ENCODE results near the gene COPA.

The COPA gene

DNA sequence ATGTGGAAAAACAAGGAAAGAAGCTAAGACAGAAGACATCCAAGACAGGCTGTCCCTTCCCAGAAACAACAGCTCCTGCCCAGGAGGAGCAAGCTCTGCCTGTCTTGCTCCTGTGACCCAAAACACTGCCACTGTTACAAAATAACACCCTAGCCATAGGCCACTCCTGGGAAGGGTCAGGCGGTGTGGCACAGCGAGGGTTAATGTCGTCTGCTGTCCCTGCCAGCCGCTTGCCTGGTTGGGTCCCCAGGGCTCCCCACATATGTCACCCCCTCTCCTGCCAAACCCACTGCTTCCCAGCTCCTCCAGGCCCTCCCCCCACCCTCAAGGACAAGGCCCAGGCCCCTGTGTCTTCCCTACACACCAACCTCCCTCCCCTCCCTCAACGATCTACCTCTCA is 20.0 kb upstream of the COPA start:
- in situ Hi-C loops (cut with HindIII; ENCODE audit: low sequenced_read_pairs) = no loop called here

DNA sequence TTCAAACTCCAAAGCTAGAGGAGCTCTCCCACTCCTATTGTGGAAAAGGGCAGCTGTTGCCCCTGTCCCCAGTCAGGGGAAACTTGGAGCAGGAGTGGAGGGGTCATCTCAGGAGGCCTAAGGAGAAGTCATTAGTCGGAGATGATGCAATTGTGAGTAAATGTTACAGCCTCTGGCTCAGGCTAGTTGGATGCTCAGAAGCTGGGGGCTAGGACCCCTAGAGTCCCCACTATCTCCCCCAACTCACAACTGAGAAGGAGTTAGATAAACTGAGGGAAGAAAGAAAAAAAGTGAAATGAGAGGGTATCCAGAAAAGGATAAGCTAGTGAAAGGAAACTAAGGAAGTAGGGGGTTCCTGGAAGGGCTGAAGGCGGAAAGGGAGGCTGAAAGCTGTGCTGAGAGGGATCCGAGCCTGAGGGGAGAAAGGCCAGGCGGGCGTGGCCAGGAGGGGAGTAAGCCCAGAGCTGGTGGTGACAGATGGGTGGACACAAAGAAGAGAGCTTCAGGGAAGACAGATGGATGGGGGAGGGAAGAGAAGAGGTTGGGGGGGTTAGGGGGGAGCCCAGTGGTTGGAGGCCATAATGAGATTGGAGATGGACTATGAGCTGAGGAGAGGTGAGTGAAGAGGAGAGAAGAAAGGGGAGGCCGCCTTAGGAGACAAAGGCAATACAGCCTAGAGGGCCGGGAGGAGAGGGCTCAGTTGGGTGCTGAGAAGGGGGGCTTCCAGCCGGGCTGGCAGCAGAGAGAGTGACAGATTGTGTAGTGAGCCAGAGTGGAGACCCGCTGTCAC is 19.3 kb upstream of the COPA start:
- in situ Hi-C loops (cut with HindIII; ENCODE audit: low sequenced_read_pairs) = no loop called here

DNA sequence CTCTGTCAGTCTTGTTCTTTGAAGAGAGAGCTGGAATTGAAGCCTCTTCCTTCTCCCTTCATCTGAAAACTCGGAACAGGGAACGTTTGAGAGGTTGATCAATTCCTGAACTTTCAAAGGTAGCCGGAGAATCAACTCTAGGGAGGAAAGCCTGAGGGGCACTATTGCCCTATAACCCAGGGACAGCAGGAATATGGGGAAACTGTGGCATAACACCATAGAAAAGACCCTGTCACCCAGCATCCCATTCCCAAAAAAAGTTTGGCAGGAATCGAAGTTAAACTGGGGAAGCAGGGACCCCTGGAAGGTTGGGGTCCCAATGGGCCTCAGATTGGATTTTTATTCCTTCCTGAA is 18.7 kb upstream of the COPA start:
- in situ Hi-C loops (cut with HindIII; ENCODE audit: low sequenced_read_pairs) = no loop called here

DNA sequence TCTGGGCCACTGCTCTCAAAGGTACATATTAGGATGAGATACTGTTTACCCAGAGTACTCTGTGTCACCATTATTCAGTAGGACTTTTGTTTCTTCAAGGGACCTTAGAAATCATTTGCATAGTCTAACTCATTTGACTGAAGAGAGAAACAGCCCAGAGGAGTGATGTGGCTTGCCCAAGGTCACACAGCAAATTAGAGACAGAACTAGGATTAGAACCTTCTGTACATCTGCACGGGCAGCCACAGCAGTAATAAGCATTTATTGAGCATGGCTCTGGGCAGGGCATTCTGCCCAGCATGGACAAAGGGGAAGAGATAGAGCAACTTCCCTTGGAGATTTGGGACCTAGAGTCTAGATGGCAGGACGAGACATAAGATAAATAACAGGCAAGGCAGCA is 18.1 kb upstream of the COPA start:
- in situ Hi-C loops (cut with HindIII; ENCODE audit: low sequenced_read_pairs) = no loop called here

DNA sequence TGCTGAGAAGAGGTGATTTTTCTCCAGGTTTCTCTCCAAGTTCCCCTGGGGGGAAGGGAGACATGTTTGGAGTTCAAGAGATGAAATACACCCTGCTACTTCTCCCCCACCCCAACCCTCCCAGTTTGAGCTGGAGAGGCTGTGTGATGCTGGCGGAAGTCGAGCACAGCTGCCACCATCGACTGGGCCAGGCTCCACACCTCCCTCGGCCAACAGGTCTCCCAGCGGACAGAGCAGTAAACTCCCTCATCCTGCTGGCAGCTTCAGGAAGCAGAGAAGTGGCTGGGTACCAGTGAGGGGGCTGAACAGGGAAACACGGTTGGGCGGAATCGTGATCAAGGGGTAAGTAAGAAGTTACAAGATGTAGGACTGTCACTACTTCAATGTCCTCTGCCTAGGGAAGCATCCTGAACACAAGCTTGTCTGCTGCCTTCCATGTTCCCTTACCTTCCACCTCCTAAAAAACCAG is 17.2 kb upstream of the COPA start:
- in situ Hi-C loops (cut with HindIII; ENCODE audit: low sequenced_read_pairs) = no loop called here

DNA sequence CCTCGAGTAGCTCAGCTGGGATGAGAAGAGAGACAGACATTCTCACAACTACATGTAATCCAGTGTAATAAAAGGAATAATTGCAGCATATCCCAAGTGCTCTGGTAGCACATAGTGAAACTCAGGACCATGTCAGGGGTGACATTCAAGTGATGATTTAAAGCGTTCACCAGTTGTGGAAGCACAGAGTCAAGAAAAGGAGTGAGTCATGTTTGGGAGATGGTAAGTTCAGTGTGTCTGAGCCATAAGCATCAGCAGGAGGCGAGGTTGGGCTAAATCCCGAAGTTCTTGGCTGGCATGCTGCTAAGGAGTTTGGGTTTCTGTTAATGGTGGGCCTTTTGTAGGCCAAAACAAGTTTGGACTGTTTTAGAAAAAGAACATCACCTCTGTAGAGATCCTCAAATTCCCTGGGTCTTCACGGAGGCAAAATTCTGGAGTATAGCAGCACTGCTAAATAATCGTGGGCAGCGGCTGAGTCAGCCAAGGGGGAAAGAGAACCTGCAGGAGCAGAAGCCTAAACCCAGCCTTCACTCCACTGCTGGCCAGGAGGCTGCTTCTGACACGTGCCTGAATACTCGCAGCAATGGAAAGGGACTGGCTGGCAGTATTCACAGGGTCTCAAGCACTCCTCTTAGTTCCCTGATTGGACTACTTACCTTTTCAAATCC is 16.6 kb upstream of the COPA start:
- in situ Hi-C loops (cut with HindIII; ENCODE audit: low sequenced_read_pairs) = no loop called here

DNA sequence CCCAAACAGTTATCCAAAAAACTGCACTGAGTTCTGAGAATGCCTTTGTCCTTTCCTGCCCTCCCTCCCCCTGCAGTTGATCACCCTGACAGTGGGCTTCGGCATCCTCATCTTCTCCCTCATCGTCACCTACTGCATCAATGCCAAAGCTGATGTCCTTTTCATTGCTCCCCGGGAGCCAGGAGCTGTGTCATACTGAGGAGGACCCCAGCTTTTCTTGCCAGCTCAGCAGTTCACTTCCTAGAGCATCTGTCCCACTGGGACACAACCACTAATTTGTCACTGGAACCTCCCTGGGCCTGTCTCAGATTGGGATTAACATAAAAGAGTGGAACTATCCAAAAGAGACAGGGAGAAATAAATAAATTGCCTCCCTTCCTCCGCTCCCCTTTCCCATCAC is 15.0 kb upstream of the COPA start:
- in situ Hi-C loops (cut with HindIII; ENCODE audit: low sequenced_read_pairs) = no loop called here

DNA sequence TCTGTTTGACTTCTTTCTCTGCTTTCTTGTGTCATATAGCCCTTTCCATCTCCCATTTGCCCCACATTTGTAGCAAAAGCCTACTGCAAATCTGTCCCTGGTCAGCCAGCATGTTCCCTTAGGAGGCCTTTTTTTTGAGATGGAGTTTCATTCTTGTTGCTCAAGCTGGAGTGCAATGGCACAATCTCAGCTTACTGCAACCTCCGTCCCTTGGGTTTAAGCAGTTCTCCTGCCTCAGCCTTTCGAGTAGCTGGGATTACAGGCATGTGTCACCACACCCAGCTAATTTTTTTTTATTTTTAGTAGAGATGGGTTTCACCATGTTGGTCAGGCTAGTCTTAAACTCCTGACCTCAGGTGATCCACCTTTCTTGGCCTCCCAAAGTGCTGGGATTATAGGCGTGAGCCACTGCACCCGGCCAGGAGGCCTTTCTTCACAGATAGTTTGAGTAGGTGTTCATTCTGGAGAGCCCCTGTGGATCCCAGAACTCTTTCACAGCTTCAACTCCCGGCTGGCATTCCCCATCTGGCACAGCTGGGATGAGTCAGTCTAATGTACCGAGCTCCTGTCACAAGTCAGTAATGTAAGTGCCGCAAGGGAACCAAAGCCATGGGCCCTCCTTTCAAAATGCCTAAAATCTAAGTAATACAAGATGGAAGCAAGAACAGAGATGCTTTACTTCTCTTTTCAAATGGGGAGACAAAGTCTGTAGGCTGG is 14.4 kb upstream of the COPA start:
- in situ Hi-C loops (cut with HindIII; ENCODE audit: low sequenced_read_pairs) = no loop called here

DNA sequence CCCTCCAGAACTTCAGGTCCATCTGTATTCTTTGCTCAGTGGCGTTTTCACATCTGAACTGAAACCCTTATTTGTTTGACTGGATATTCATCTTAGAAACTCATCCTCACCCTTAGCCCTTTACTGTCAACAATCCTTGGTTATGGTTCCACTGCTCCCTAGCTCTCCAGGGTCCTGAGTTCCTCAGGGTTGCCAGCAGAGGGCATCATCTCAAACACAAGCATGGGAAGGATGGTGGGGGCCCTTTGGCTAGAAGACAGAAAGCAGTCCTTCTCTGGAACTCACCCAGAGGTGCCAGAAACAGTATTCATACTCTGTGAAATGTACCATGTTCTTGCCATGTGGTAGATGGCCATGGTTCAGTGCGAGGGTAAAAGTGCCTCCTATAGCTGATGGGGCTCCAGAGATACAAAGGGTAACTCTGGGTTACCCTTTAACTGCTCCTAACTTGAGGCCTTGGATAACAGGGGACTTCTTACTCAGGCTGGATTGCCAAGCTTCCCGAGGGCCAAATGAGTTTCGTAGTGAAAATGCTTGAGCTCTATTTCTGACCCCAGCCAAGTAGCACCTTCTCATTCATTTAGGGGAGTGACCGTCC is 11.4 kb upstream of the COPA start:
- in situ Hi-C loops (cut with HindIII; ENCODE audit: low sequenced_read_pairs) = no loop called here

DNA sequence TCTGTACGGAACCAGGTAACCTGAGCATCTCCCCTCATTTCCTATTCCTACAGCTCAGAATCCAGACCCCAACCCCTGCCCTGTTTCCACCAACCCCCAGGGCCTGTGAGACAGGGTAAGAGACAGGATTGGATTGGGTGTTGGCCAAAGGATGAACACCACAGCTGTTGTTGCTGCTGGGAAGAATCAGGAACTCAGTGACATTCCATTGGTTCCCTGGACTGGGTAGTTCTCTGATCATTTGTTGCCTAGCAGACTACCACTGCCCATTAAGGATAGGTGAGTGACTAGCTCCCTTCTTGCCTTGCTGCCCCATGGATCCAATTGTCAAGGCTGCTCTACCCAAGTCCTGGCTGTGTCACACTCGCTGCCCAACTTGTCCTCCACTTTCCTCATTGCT is 10.2 kb upstream of the COPA start:
- in situ Hi-C loops (cut with HindIII; ENCODE audit: low sequenced_read_pairs) = no loop called here

DNA sequence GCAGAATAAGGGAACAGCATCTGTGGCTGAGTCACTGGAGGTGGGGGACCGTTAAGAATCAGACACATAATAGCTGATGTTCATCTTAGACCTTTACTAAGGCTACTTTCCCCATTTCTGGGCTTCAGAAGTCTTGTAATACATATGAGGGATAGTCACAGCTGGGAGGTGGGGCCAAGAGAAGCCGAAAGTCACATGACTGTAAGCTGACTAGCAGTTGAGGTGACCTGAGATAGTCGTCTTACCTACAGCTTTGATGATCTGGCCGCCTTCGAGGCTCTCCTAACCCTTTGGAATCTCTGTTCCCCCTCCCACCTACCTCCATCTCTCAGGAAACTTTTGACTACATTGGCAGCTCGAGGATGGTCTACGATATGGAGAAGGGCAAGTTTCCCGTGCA is 9.5 kb upstream of the COPA start:
- in situ Hi-C loops (cut with HindIII; ENCODE audit: low sequenced_read_pairs) = no loop called here

DNA sequence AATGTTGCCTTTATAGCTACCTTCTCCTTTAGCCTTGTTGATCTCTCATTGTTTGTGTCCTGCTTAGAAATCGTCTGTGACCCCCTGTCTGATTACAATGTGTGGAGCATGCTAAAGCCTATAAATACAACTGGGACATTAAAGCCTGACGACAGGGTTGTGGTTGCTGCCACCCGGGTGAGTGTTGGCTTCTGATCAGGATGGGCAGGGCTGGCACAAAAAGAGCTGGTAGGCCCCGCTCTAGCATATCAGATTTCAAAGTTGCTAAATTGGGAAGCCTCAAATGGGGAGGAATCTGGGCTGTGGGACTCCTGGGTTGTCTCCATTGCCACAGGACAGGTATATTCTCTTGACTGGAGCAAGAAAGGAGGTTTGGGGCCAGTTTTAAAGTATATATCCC is 8.6 kb upstream of the COPA start:
- in situ Hi-C loops (cut with HindIII; ENCODE audit: low sequenced_read_pairs) = no loop called here

DNA sequence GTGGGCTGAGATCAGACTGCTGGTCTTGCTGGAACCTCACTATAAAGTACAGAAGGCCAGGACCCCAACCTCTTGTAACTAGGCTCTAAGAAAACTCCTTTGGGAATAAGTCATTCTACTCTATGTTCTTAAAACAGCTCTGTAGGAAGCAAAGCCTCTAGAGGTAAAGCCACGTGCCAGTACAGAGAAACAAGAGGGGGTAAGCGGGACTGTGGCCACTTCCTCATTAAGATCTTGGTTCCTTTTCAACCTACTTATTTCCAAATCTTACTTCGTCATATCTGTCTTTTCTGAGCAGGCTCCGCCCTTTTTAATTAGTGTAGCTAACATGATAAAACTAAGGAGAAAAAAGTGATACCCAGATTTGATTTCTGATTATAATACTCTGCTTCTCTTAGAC is 3.9 kb upstream of the COPA start:
- in situ Hi-C loops (cut with HindIII; ENCODE audit: low sequenced_read_pairs) = no loop called here

DNA sequence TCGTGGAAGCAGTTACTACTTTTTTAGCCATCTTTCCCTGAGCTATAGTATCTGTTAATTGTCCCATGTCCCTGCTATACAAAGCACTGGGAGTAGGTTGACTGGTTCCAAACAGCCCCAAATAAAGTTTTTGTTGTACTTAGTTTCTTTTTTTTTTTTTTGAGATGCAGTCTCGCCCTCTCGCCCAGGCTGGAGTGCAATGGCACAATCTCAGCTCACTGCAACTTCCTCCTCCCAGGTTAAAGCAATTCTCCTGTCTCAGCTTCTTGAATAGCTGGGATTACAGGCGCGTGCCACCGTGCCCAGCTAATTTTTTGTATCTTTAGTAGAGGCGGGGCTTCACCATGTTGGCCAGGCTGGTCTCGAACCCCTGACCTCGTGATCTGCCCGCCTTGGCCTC is 3.4 kb upstream of the COPA start:
- in situ Hi-C loops (cut with HindIII; ENCODE audit: low sequenced_read_pairs) = no loop called here

DNA sequence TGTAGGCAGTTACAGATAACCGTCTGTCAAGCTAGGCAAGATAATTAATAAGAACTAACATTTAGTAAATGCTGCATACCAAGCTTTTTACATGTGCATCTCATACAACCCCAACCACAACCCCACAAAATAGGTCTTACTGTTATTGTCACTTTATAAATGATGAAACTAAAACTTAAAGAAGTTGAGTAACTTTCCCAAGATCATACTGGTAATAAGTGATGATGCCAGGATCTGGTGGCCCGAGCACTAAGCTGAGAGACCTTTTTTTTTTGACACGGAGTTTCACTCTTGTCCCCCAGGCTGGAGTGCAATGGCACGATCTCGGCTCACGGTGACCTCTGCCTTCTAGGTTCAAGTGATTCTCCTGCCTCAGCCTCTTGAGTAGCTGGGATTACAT is 1.9 kb upstream of the COPA start:
- in situ Hi-C loops (cut with HindIII; ENCODE audit: low sequenced_read_pairs) = no loop called here

DNA sequence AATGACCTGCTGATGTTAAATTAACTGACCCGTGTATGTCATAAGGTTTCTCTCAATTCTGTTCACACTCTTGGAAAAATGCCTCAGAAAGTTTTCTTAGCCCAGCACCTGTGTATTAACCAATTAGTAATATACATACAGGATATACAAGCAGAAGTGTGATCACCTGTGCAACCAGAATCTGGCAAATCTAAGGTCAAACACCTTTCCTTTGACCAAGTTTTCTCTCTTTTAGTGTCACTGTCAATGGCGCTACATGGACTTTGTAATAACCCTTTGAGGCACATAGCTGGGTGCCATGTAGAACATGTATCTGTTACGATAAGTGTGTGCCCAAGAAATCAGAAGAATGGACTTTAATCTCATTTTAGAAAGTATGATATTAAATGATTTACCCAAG is 1.2 kb upstream of the COPA start:
- in situ Hi-C loops (cut with HindIII; ENCODE audit: low sequenced_read_pairs) = no loop called here

DNA sequence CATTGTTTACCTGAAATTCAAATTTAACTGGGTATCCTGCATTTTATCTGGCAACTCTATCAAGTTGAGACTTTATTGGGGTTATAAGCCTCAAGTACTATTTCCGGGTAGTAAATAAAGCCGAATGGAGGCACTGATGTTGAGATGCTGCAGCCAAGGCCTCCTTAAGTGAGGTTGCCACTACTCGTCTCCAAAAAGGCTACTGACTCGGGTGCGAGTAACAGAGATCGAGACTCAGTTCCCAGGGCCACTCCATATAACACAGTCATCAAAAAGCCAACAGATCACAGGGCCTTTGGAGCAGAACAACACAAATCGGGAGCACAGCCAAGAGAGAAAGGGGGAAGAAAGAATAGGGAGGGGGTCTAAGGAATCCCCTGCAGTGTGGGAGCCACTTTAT is 524 bp downstream of the COPA start:
- in situ Hi-C loops (cut with HindIII; ENCODE audit: low sequenced_read_pairs) = no loop called here

DNA sequence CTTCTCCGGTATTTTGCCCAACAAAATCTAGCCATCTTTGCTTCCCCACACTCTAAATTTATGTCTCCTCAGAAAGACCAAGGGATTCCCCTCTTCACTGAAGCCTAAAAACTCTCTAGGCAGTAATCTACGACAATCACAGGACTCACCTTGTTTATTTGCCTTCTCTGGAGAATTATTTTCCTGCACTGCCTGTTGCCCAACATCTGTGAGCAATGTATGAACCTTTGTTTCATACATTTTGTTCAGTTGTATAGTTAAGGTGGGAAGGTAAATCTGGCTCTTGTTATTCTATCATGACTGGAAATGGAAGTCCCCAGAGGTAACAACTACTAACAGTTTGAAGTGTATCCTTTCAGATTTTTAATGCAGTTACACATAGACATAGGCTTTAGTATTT is 2.2 kb downstream of the COPA start:
- in situ Hi-C loops (cut with HindIII; ENCODE audit: low sequenced_read_pairs) = no loop called here

DNA sequence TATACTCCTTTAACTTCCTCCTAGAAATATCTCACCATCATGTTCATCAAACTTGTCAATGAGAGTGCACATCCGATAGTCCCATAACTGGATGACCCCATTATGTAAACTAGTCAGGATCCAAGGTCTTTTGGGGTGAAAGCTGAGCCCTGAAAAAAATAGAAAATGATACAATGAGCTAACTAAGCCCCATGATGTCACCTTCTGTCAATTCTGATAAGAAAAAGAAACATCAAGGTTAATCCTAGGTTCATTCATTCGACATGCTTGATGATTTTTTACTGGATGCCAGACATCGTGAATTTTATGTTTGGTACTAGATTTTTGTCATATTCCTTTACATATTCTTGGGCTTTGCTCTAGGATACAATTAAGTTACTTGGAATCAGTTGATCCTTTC is 2.9 kb downstream of the COPA start:
- in situ Hi-C loops (cut with HindIII; ENCODE audit: low sequenced_read_pairs) = no loop called here

DNA sequence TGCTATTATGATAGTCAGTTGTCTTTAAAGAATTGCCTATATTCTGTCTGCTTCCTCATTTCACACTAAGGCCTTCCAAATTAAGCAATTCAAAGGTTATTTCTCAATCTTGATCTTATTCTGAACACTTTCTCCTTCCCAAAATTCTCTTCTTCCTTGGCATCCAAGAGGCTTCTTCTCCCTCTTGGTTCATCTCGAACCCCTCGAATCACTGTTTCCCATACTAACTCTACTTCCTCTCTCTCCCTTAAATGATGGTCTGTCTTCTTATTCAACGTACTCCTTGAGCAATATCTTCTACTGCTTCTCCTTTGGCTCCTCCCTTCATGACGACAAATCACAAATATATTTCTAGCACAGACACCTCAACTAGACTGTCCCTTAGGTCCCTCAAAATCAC is 4.5 kb downstream of the COPA start:
- in situ Hi-C loops (cut with HindIII; ENCODE audit: low sequenced_read_pairs) = no loop called here

DNA sequence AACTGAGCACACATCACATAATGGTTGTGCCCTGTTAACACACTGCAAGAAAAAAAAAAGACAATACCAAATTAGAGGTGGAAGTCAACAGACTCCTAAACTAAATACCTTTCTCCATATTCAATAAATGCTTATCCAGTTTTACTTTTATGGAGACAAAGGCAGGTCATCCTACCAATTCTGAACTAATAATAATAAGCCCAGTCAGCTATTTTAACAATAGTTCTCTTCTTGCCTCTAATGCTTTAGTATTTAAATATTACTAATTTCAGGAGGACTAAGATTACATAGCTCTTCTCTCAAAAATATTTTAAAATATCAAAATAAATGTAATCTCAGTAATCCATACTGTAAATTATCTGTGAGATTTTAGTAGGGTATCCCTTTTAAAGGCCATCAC is 10.5 kb downstream of the COPA start:
- in situ Hi-C loops (cut with HindIII; ENCODE audit: low sequenced_read_pairs) = no loop called here

DNA sequence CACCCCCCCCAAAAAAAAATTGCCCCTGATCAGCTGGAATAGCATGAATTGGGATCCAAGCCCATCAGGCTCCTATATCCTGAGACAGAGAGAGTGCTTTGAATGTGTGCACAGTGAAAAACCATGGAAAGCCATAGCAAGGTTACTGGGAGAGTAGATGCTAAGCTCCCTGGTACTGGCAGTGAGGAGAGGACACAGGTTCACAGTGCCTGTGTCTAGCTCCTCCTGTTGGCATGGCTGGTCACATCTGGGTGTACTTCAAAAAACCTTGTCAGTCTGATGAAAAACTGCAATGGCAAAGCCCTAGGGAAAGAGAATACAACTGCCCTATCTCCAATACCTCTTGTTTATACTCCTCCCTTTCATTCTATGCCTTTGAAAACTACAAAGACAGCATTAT is 12.9 kb downstream of the COPA start:
- in situ Hi-C loops (cut with HindIII; ENCODE audit: low sequenced_read_pairs) = no loop called here

Data from DLD1 (cell line).